ENCODE results near the gene ACAP2.
A peak's percentile ranks its signal among the peaks of the same experiment; 100 is the strongest.
"Not testable (repeated sequence)": the region's sequence is repeated elsewhere in the genome, so short reads cannot be mapped to it uniquely, and the experiment has no call there.

ACAP2 gene

GRCh38 chr3:195442573-195443390 lies at the start of gene ACAP2:
ACAP2 (minus strand) TSS chr3:195443020; CDS start chr3:195442847, 173 bp downstream.
- FAIRE-seq: peak; percentile 76

- no peak for FAIRE-seq
Measured at GRCh38 chr3:195475614-195476013, 32.8 kb upstream of the ACAP2 start.

- FAIRE-seq: not testable (repeated sequence)
Measured at GRCh38 chr3:195475116-195475515, 32.3 kb upstream of the ACAP2 start.

GRCh38 chr3:195468841-195469240 lies 26.0 kb upstream of the ACAP2 start:
- FAIRE-seq: no peak

GRCh38 chr3:195468391-195468776 lies 25.6 kb upstream of the ACAP2 start:
- no peak for FAIRE-seq

GRCh38 chr3:195467641-195468390 lies 25.0 kb upstream of the ACAP2 start:
- no peak for FAIRE-seq

GRCh38 chr3:195466251-195466650 lies 23.4 kb upstream of the ACAP2 start:
- no peak for FAIRE-seq

- FAIRE-seq: not testable (repeated sequence)
Measured at GRCh38 chr3:195462922-195463321, 20.1 kb upstream of the ACAP2 start.

GRCh38 chr3:195462308-195462610 lies 19.4 kb upstream of the ACAP2 start:
- FAIRE-seq: no peak

- no peak for FAIRE-seq
Measured at GRCh38 chr3:195461594-195462307, 18.9 kb upstream of the ACAP2 start.

GRCh38 chr3:195460091-195460713 lies 17.4 kb upstream of the ACAP2 start:
- FAIRE-seq: no peak

- FAIRE-seq: no peak
Measured at GRCh38 chr3:195458316-195458717, 15.5 kb upstream of the ACAP2 start.

GRCh38 chr3:195455789-195456188 lies 13.0 kb upstream of the ACAP2 start:
- no peak for FAIRE-seq

GRCh38 chr3:195453236-195453635 lies 10.4 kb upstream of the ACAP2 start:
- no peak for FAIRE-seq

GRCh38 chr3:195451373-195452015 lies 8.7 kb upstream of the ACAP2 start:
- no peak for FAIRE-seq

- FAIRE-seq: peak; percentile 43
Measured at GRCh38 chr3:195450731-195451229, 8.0 kb upstream of the ACAP2 start.

GRCh38 chr3:195448205-195448875 lies 5.5 kb upstream of the ACAP2 start:
- no peak for FAIRE-seq

- FAIRE-seq: no peak
Measured at GRCh38 chr3:195447201-195447600, 4.4 kb upstream of the ACAP2 start.

GRCh38 chr3:195446359-195446758 lies 3.5 kb upstream of the ACAP2 start:
- FAIRE-seq: no peak

- FAIRE-seq: no peak
Measured at GRCh38 chr3:195445885-195446284, 3.1 kb upstream of the ACAP2 start.

GRCh38 chr3:195443391-195443989 lies 670 bp upstream of the ACAP2 start:
- no peak for FAIRE-seq
